Nephron progenitor cell (in vitro differentiated cells): ENCODE measurements around the gene ZNF618.

Experiments
- DNase-seq: peaks from one replicate; pipeline ENCODE4 v3.0.0; 2021
- H3K27ac Mint-ChIP-seq: 2 replicates; pipeline ENCODE4 v1.8.0; 2021; ENCODE audit warnings: mild to moderate bottlenecking, moderate library complexity, mixed read lengths
- H3K27me3 Mint-ChIP-seq: 2 replicates; pipeline ENCODE4 v1.8.0; 2021; ENCODE audit warnings: mild to moderate bottlenecking, low read depth, mixed read lengths; ENCODE audit not compliant: poor library complexity
- H3K36me3 Mint-ChIP-seq: 2 replicates; pipeline ENCODE4 v1.8.0; 2021; ENCODE audit warnings: low read depth, mixed read lengths
- H3K4me1 Mint-ChIP-seq: 2 replicates; pipeline ENCODE4 v1.8.0; 2021; ENCODE audit warnings: mixed read lengths
- H3K4me3 Mint-ChIP-seq: 2 replicates; pipeline ENCODE4 v1.8.0; 2021; ENCODE audit warnings: mild to moderate bottlenecking, moderate library complexity, mixed read lengths
- H3K9me3 Mint-ChIP-seq: 2 replicates; pipeline ENCODE4 v1.8.0; 2021; ENCODE audit warnings: mild to moderate bottlenecking, moderate library complexity, mixed read lengths
- TF ChIP-seq, protein P1 (sequence below): fragments of 200-600 bp; sonication (generic); IDR thresholded peaks from 2 replicates; pipeline ENCODE4 v1.5.0; 2021; ENCODE audit warnings: antibody characterized with exemption

The ZNF618 gene

DNA sequence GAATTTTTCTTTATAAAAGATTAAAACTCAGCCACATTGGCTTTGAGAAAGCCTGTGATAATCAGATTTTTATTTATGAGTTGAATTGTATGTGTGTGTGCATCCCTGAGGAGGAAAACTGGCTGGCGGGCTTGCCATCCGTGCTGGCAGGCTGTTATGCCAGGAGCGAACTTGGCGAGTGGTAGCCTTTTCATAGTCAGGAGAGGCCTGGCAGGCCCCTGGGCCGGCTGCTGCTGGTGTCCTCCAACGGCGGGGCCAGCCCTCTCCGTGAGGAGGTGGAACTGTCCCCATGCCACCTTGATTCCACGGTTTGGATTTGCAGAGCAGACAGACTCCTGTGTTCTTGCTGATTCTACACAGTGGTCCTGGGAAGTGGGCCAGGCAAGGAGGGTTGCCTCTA lies 43.3 kb downstream of the ZNF618 start:
- Mint-ChIP-seq H3K4me1 (peaks cover 22% of the 10 kb centered on the region), H3K9me3 (peaks cover 27% of the 10 kb centered on the region), H3K4me3 (no peak overlapping the region), H3K36me3 (peaks cover 52% of the 10 kb centered on the region), H3K27me3 (no peaks in the 10 kb centered on the region), H3K27ac (no peak overlapping the region)
- TF ChIP-seq, protein P1, sequence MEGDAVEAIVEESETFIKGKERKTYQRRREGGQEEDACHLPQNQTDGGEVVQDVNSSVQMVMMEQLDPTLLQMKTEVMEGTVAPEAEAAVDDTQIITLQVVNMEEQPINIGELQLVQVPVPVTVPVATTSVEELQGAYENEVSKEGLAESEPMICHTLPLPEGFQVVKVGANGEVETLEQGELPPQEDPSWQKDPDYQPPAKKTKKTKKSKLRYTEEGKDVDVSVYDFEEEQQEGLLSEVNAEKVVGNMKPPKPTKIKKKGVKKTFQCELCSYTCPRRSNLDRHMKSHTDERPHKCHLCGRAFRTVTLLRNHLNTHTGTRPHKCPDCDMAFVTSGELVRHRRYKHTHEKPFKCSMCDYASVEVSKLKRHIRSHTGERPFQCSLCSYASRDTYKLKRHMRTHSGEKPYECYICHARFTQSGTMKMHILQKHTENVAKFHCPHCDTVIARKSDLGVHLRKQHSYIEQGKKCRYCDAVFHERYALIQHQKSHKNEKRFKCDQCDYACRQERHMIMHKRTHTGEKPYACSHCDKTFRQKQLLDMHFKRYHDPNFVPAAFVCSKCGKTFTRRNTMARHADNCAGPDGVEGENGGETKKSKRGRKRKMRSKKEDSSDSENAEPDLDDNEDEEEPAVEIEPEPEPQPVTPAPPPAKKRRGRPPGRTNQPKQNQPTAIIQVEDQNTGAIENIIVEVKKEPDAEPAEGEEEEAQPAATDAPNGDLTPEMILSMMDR, result no peak
- DNase-seq, result no peak

DNA sequence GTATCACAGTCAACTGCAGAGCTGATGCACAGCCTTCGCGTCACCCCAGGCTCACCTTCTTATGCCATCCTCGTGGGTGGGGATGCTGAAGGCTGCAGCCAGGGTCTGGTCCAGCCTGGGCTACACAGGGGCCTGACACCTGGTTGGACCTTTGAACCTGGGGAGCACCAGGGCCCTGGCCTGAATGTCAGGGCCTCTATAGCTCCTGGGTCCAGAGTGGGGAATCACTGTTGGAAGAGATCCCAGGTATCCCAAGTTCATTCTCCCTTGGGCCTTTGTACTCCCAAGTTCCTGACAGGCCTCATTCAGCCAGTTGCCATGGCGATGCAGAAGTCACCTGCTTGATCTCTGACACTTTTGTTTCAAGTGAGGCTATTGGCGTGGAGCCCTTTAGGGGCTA lies 43.8 kb downstream of the ZNF618 start:
- DNase-seq, result no peak
- Mint-ChIP-seq H3K4me1 (peaks cover 19% of the 10 kb centered on the region), H3K27ac (peak overlapping the region; percentile 44), H3K36me3 (peaks cover 56% of the 10 kb centered on the region), H3K9me3 (peaks cover 32% of the 10 kb centered on the region), H3K27me3 (no peaks in the 10 kb centered on the region), H3K4me3 (no peak overlapping the region)
- TF ChIP-seq, protein P1, result no peak

GRCh38 chr9:113920872-113921271 lies 44.8 kb downstream of the ZNF618 start:
- Mint-ChIP-seq H3K27me3 (no peaks in the 10 kb centered on the region), H3K4me1 (peaks cover 19% of the 10 kb centered on the region), H3K27ac (no peak overlapping the region), H3K4me3 (no peak overlapping the region), H3K36me3 (peaks cover 65% of the 10 kb centered on the region), H3K9me3 (peaks cover 42% of the 10 kb centered on the region)
- no peak for DNase-seq
- TF ChIP-seq, protein P1, result no peak

- peaks cover 48% of the 10 kb centered on the region for H3K9me3 Mint-ChIP-seq
- TF ChIP-seq, protein P1, result no peak
Measured at GRCh38 chr9:113921396-113921925, 45.4 kb downstream of the ZNF618 start.

DNA sequence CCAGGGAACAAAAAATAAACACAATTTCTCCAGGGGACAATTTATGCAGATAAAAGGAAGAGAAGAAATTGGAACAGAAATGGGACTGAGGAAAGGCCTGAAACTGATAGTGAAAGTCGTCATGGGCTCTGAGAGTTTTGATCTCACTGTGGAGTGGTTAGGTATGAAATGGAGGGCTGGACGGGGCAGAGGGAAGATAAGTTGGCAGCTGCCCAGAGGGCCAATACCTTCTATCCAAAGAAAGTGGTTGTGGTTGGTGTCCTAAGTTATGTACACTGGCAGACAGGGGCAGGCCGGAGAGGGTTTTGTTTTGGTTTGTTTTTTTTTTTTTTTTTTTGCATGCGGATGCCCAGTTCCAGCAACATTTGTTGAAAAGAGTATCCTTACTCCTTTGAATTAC lies 46.1 kb downstream of the ZNF618 start:
- Mint-ChIP-seq H3K27me3 (no peaks in the 10 kb centered on the region), H3K9me3 (peaks cover 55% of the 10 kb centered on the region), H3K36me3 (peaks cover 66% of the 10 kb centered on the region), H3K4me3 (no peak overlapping the region), H3K4me1 (peaks cover 19% of the 10 kb centered on the region), H3K27ac (no peak overlapping the region)
- no peak for DNase-seq
- TF ChIP-seq, protein P1, result no peak

More at GRCh38 chr9:113921396-113921925, 45.4 kb downstream of the ZNF618 start:
- Mint-ChIP-seq H3K36me3 (peaks cover 65% of the 10 kb centered on the region), H3K27ac (peak overlapping the region; percentile 66), H3K4me1 (peaks cover 19% of the 10 kb centered on the region), H3K4me3 (no peak overlapping the region), H3K27me3 (no peaks in the 10 kb centered on the region)
- DNase-seq, result no peak

- Mint-ChIP-seq H3K27me3 (no peaks in the 10 kb centered on the region), H3K27ac (no peak overlapping the region), H3K9me3 (peaks cover 81% of the 10 kb centered on the region), H3K4me3 (no peak overlapping the region), H3K36me3 (peaks cover 84% of the 10 kb centered on the region), H3K4me1 (no peaks in the 10 kb centered on the region)
- TF ChIP-seq, protein P1, result no peak
- DNase-seq, result no peak
Measured at GRCh38 chr9:113926211-113926610, 50.1 kb downstream of the ZNF618 start.
